AG10803 (cell line): ENCODE data around the gene RAD51.

Experiments
- DNase-seq: peaks from one replicate; pipeline ENCODE4 v3.0.0; 2010; ENCODE audit warnings: low read depth
- H3K4me3 ChIP-seq: 2 replicates; pipeline ENCODE4 v1.5.1; 2011; ENCODE audit warnings: mild to moderate bottlenecking, low read length, control low read depth
- CTCF ChIP-seq: conservative IDR thresholded peaks from 2 replicates; pipeline ENCODE4 v1.5.1; 2011; ENCODE audit warnings: mild to moderate bottlenecking, low read length, control low read depth, inconsistent platforms

RAD51 gene

GRCh38 chr15:40773496-40773895 lies 78.5 kb downstream of the RAD51 start:
- DNase-seq, result no peak
- TF ChIP-seq CTCF, result no peak
- H3K4me3 ChIP-seq, result no peak overlapping the region

- DNase-seq, result no peak
- TF ChIP-seq CTCF, result no peak
- no peak overlapping the region for H3K4me3 ChIP-seq
Observed at GRCh38 chr15:40773902-40774301, 78.9 kb downstream of the RAD51 start.

- DNase-seq, result no peak
- no peak overlapping the region for H3K4me3 ChIP-seq
- TF ChIP-seq CTCF, result no peak
Observed at GRCh38 chr15:40775007-40775406, 80.0 kb downstream of the RAD51 start.

DNA sequence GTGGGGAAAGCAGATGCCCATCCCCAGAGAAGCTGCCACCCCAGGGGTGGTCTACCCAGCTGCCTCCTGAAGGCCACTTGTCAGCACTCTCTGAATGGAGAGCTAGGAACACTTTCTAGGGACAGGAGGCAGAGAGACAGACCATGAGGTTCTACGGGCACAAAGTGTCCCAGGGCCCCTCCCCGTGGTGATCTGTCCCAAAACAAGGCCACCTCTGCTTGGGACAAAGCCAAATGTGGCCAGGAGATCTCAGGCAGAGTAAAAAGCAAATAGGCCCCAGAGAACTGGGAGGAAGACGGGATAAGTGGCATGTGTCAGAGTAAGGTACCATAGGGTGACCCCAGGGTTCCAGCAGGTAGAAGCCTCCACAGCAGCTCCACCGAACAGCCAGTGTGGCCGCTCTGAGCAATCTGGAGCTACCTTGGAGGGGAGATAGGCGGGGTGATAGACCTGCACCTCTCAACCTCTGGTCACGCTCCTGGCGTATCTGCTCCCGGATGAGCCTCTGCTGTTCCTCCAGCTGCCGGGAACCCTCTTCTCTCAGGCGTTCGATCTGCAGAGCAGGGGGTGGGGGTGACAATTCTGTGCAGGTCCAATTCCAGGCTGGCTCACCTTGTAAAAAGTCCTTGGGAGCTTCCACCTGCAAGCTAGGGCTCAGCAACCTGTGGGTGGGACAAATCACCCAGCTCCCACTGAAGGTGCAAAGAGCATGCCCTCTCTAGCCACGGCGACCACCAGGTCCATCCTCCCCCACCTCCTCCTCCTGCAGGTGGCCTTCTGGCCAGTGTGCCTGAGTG lies 81.0 kb downstream of the RAD51 start:
- no peak for TF ChIP-seq CTCF
- no peak for DNase-seq
- H3K4me3 ChIP-seq, result no peak overlapping the region

- no peak overlapping the region for H3K4me3 ChIP-seq
- DNase-seq, result peak; percentile 82
- no peak for TF ChIP-seq CTCF
Observed at GRCh38 chr15:40776537-40777141, 81.7 kb downstream of the RAD51 start.
